Stimulated activated CD8-positive, alpha-beta memory T cell treated with anti-CD3 and anti-CD28 coated beads, Interleukin-7, amount 100 ng/mL, for 1 hour (primary cell): ENCODE measurements around the gene PNPLA2.

ENCODE experiments used
- DNase-seq, 2 donors: peaks; one replicate each; pipeline ENCODE4 v3.0.0-alpha.2; 2020; ENCODE audit warnings: low read depth in 2 of 2

PNPLA2 gene

DNA sequence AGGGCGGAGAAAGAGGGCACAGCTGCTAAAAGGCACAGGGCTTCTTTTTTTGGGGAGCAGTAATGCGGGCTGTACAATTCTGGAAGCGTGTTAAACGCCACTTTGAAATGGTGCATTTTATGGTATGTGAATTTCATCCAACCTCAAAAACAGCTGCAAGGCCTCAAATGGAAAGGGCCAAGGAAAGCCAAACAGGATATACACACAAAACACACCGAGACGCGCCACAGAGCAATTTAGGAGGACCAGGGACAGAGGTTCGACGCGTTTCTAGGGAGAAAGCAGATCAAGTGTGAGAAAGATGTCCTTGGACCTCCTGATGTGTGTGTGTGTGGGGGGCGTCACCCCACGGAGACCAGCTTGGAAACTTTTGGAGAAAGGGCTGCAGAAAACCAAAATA, 55.0 kb downstream of the PNPLA2 start:
- DNase-seq: no peak
